GM10266 (cell line): Measurements from ENCODE around the gene AP1S3.
"Not testable (repeated sequence)": the region's sequence is repeated elsewhere in the genome, so short reads cannot be mapped to it uniquely, and the experiment has no call there.

ENCODE experiments used
- DNase-seq: peaks from one replicate; pipeline ENCODE4 v3.0.0; 2012; ENCODE audit errors: extremely low spot score
- TF ChIP-seq, protein P1 (sequence below): IDR thresholded peaks from 2 replicates; pipeline ENCODE4 v1.5.1; 2012; ENCODE audit warnings: mild to moderate bottlenecking, low read depth; ENCODE audit not compliant: control insufficient read depth, insufficient read depth; ENCODE audit errors: missing control alignments

The AP1S3 gene

DNA sequence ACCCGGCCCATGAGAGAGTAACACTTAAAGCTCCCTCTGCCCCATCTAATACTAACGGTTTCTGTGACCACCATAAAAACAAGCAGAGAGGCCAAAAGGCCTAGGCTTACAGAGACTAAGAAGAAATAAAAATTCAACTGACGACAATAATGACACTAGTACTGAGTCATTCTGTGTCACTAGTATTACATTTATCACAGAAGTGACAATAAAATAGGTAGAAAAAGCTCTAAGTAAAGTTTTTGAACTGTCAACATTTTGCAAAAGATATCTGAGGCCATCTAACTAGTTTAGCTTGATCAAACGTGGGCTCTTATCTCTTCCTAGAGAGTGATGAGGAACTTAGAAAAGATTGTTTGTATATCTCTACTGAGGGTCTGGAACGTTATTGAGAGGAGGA is 35.6 kb downstream of the AP1S3 start:
- no peak for DNase-seq
- TF ChIP-seq, protein P1, sequence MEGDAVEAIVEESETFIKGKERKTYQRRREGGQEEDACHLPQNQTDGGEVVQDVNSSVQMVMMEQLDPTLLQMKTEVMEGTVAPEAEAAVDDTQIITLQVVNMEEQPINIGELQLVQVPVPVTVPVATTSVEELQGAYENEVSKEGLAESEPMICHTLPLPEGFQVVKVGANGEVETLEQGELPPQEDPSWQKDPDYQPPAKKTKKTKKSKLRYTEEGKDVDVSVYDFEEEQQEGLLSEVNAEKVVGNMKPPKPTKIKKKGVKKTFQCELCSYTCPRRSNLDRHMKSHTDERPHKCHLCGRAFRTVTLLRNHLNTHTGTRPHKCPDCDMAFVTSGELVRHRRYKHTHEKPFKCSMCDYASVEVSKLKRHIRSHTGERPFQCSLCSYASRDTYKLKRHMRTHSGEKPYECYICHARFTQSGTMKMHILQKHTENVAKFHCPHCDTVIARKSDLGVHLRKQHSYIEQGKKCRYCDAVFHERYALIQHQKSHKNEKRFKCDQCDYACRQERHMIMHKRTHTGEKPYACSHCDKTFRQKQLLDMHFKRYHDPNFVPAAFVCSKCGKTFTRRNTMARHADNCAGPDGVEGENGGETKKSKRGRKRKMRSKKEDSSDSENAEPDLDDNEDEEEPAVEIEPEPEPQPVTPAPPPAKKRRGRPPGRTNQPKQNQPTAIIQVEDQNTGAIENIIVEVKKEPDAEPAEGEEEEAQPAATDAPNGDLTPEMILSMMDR = no peak

DNA sequence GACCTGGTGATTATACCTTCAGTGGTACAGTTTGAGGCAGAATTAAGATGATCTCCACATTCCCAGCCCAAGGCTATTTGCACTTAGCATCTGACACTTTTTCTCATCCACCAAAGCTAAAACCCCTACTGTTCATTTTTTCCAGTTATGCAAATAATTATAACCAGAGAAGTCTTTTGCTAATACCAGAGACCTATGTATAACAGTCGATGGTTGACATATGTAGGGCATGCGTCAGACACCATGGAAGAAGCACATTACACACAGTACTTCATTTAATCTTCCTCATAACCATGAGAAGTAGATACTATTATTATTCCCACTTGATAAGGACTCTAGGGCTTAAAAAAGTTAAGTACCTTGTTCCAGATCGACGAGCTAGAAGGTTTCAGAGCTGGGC is 36.5 kb downstream of the AP1S3 start:
- TF ChIP-seq, protein P1 = no peak
- no peak for DNase-seq

DNA sequence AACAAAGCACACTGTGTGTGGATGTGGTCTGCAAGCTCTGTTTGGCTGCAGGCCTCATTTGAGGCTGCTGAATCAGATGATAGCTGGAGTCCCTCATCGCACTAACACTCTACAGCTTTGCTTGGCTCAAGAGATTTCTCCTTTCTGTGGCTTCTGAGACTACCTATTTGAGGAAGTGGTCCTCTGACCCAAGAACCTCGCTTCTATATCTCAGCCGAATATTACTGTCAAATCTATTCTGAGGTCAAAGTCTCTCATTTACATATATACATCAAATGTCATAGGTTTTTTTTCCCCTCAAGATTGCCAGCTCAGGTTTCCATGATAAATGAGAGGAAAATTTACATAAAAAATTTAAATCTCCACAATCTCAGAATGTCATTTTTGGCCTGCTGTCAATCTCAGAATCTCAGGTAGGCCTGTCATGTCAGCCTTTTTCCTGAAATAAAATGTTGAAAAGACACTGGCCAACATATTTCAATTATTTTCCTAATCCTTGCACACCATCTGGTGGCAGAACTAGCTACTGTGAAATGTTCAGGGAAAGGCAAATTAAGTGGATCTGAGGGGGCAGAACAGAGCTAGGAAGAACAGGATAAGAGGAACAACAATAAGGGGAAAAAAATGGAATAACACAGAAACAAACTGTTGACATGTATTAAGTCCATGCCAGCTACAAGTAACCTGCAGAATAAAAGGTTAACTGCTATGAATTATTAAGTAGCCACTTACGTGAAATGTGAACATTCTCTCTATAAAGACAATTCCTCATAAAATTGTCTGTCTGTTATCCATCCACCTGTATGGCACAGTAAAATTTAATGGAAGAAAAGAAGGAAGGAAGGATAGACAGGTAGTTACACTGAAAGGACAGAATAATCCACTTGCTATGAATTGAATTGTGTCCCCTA is 39.3 kb downstream of the AP1S3 start:
- peak; percentile 57 for DNase-seq

DNA sequence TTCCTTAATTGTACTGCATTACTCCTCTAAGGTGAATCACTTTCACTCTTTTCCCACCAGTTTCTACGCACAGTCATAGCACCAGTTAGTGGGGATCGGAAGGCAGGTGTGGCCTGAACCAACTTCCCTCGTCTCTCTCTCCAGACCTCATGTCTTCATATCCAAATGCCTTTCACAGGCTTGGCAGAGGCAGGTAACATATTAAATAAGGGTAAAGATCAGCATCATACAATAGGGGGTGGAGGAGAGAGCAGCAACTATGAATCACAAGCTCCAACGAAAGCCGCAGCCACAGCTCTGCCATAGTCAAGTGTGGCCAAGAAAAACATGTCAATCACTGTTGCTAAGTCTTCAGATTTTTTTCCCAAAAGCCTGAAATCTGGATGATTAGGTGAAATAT is 40.3 kb downstream of the AP1S3 start:
- TF ChIP-seq, protein P1 = no peak
- DNase-seq = no peak

More for the DNA sequence above, 39.3 kb downstream of the AP1S3 start:
- TF ChIP-seq, protein P1 = peak; percentile 70

DNA sequence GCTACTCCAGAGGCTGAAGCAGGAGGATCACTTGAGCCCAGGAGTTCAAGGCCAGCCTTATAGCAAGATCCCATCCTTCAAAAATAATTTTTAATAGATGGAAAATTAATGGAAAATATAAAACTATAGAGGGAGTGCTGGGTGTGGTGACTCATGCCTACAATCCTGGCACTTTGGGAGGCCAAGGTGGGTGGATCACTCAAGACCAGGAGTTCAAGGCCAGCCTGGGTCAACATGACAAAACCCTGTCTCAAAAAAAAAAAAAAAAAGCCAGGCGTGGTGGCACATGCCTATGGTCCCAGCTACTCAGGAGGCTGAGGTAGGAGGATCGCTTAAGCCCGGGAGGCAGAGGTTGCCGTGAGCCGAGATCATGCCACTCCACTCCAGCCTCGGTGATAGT is 48.0 kb downstream of the AP1S3 start:
- TF ChIP-seq, protein P1 = no peak
- no peak for DNase-seq

DNA sequence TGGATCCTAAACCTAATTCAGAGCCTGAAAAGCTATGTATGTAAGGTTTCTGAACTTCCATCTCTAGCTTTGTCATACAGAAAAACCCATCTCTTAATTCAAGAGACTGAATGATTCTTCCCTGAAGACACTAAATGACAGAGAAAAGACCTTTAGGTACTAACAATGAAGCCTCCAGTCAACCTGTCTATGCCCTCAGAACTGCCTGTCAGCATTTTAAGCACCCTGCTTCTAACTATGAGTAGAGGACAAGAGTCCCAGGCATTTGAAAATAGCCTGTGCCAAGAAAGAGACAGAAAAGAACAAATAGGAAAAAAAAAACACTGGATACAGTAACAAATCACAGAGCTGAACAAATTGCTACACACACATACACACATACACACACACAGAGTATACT is 48.6 kb downstream of the AP1S3 start:
- no peak for DNase-seq
- TF ChIP-seq, protein P1 = no peak

DNA sequence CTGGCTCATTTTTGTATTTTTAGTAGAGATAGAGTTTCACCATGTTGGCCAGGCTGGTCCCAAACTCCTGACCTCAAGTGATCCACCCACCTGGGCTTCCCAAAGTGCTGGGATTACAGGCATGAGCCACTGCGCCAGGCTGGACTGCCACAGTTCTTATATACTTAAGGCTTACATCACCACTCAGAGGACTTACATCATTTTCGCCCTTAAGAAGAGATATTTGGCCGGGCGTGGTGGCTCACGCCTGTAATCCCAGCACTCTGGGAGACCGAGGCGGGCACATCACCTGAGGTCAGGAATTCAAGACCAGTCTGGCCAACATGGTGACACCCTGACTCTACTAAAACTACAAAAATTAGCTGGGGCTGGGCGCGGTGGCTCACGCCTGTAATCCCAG is 49.3 kb downstream of the AP1S3 start:
- not testable (repeated sequence) for DNase-seq

DNA sequence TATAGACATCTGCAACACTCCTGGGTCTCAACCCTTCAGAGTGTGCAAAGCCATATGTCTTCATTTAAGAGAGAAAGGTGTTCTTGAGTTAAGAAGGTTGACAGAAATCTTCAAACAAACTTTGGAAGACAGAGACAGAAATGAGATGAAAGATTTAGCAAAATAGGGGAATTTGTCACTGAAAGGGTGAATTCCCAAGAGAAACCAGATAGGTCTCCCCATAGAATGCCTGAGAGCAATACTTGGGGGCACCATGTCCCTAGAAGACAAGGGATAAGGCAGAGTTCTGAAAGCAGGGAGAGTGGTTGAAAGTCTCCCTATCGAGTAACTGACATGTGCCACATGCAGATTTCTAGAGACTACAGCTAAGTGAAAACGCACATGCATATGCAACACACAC is 50.0 kb downstream of the AP1S3 start:
- TF ChIP-seq, protein P1 = no peak
- DNase-seq = no peak
